HepG2 (cell line): ENCODE results near the gene LDLRAP1. TPM values are rescaled to one million over a fixed set of nuclear protein-coding genes. Genes with fewer than 3 reads are reported as not detected.

ENCODE experiments used
- DNMT1 ChIP-seq: sonication (generic); formaldehyde crosslinking; IDR thresholded peaks from 2 replicates; pipeline ENCODE4 v1.5.1; 2020; ENCODE audit warnings: mild to moderate bottlenecking, missing genetic modification reagents
- EHMT2 ChIP-seq: fragments of 200-600 bp; sonication (generic); IDR thresholded peaks from 2 replicates; pipeline ENCODE4 v1.7.0; 2017; ENCODE audit warnings: antibody characterized with exemption, low read depth, low read length, borderline replicate concordance
- FOSL2 ChIP-seq: sonication (generic); formaldehyde crosslinking; IDR thresholded peaks from 2 replicates; pipeline ENCODE4 v1.4.0; 2020; ENCODE audit warnings: missing genetic modification reagents
- FOXP1 ChIP-seq, 2 experiments: fragments of 450-650 bp in 1 of 2; IDR thresholded peaks; 2 replicates each; pipeline ENCODE4 v1.6.1; 2017 to 2018; ENCODE audit warnings: antibody characterized with exemption in 1 of 2
- GABPA ChIP-seq, 2 experiments: IDR thresholded peaks; 2 replicates each; pipeline ENCODE4 v1.6.1; 2011 to 2016; ENCODE audit warnings: low read depth in 2 of 2, low read length in 1 of 2, missing biosample characterization in 1 of 2, missing genetic modification characterization in 1 of 2
- HMG20A ChIP-seq: IDR thresholded peaks from 2 replicates; pipeline ENCODE4 v1.6.1; 2016; ENCODE audit warnings: borderline replicate concordance
- HMG20B ChIP-seq: conservative IDR thresholded peaks from 2 replicates; pipeline ENCODE4 v1.6.1; 2016; ENCODE audit warnings: missing genetic modification reagents, missing compliant biosample characterization
- HOXA7 ChIP-seq: sonication (generic); formaldehyde crosslinking; IDR thresholded peaks from 2 replicates; pipeline ENCODE4 v1.8.1; 2022; ENCODE audit warnings: mild to moderate bottlenecking, missing genetic modification reagents, moderate library complexity
- NFKB2 ChIP-seq: sonication (generic); formaldehyde crosslinking; IDR thresholded peaks from 2 replicates; pipeline ENCODE4 v1.4.0; 2020; ENCODE audit warnings: missing genetic modification reagents, borderline replicate concordance
- NR2F6 ChIP-seq, 2 experiments: IDR thresholded peaks; 2 replicates each; pipeline ENCODE4 v1.6.1; 2016; ENCODE audit warnings: antibody characterized with exemption in 1 of 2, mild to moderate bottlenecking in 1 of 2
- POLR2G ChIP-seq: fragments of 200-400 bp; formaldehyde crosslinking; IDR thresholded peaks from 2 replicates; pipeline ENCODE4 v1.6.1; 2018; ENCODE audit warnings: mild to moderate bottlenecking, low read depth, low read length, moderate library complexity
- SAP130 ChIP-seq: IDR thresholded peaks from 2 replicates; pipeline ENCODE4 v1.6.1; 2016; ENCODE audit warnings: low read depth
- TEAD3 ChIP-seq: optimal IDR thresholded peaks from 2 replicates; pipeline ENCODE3; 2016; ENCODE audit warnings: borderline replicate concordance
- ZBTB20 ChIP-seq: sonication (generic); formaldehyde crosslinking; IDR thresholded peaks from 2 replicates; pipeline ENCODE4 v1.8.1; 2023; ENCODE audit warnings: missing genetic modification reagents, low read depth, mild to moderate bottlenecking, borderline replicate concordance
- ZNF234 ChIP-seq: sonication (generic); formaldehyde crosslinking; conservative IDR thresholded peaks from 2 replicates; pipeline ENCODE4 v1.5.1; 2020; ENCODE audit warnings: mild to moderate bottlenecking, missing genetic modification reagents
- ZNF33A ChIP-seq: sonication (generic); formaldehyde crosslinking; IDR thresholded peaks from 2 replicates; pipeline ENCODE4 v1.5.1; 2020; ENCODE audit warnings: missing genetic modification reagents, mild to moderate bottlenecking, moderate library complexity, borderline replicate concordance
- polyA plus RNA-seq, 8 experiments: library from polyadenylated mRNA; depleted of rRNA in 3 of 8; stranded (reverse) in 7 of 8; unstranded in 1 of 8; fragments of >200 nt; fragmentation: Illumina TruSeq in 4 of 8; extraction: Trizol in 4 of 8; gene quantifications; 2 replicates each; pipeline versions ENCODE4 v1.2.1 to v1.2.3, GENCODE V29; 2011 to 2016; ENCODE audit warnings: low read depth in 4 of 8, missing spikeins in 1 of 8, mixed read lengths in 1 of 8; ENCODE audit not compliant: insufficient read depth in 1 of 8
- total RNA-seq, 5 experiments: library from RNA; depleted of rRNA; stranded (reverse); fragments of >200 nt; fragmentation: Illumina TruSeq; extraction: Trizol; gene quantifications; 2 replicates each; pipeline ENCODE4 v1.2.3, GENCODE V29; 2016; ENCODE audit warnings: low read depth in 1 of 5
- TF ChIP-seq, protein P1 (sequence below): sonication (generic); formaldehyde crosslinking; IDR thresholded peaks from 2 replicates; pipeline ENCODE4 v1.4.0; 2020; ENCODE audit warnings: missing genetic modification reagents
- TF ChIP-seq, protein P2 (sequence below): IDR thresholded peaks from 2 replicates; pipeline ENCODE4 v1.6.1; 2016; ENCODE audit warnings: low read depth, missing genetic modification reagents, missing compliant biosample characterization

Gene LDLRAP1
- total and polyA plus RNA-seq, 2 of the 13 experiments (the other 11 are each of a cell fraction or from before 2014, with no cell fraction given), result 7.2 to 12.1 TPM

DNA sequence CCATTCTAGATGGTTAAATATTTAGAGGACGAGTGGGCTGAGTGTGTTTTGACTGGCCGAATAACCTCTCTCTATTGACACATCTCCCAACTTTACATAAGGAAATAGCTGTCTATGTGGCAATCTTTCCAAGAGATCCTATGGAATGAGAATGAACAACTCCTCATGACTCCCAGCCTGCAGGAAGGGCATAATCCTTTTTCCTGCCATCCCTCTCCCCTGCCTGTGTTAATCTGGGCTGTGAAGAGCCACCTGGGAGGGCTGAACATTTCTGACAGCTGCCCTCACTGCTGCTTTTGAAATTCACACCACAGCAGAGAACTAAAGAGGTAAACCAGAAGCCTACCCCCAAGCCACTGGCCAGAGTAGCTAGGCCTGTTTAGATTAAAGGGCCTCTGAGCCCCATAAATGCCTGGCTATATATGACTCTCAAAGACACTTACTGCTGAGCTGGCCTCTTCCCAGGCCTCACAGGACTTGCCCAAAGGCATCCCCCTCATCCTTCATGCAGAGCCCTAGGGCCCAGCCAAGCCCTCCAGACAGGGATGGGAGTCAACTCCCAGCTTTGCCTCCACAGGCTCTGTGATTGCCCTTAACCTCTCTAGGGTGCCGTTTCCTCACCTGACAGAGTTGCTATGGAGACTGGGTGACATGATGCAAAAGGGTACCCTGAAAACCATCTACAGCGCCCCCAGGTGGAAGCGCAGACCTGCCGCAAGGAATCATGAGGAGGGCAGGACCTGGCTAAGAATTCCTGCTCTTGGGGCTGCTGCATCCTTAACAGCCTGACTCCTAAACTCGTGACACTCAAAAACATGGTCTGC is 42.0 kb upstream of the LDLRAP1 start (continued):
- no peak for TF ChIP-seq FOXP1 (IDR thresholded peaks at IDR 0.05)
- peak; percentile 23; the same call in 1 of the 2 replicates for TF ChIP-seq FOXP1 (CRISPR knock-in tag; IDR thresholded peaks at IDR 0.05)
- TF ChIP-seq POLR2G, result no peak
- TF ChIP-seq TEAD3, result peak; percentile 81
- TF ChIP-seq, protein P1, sequence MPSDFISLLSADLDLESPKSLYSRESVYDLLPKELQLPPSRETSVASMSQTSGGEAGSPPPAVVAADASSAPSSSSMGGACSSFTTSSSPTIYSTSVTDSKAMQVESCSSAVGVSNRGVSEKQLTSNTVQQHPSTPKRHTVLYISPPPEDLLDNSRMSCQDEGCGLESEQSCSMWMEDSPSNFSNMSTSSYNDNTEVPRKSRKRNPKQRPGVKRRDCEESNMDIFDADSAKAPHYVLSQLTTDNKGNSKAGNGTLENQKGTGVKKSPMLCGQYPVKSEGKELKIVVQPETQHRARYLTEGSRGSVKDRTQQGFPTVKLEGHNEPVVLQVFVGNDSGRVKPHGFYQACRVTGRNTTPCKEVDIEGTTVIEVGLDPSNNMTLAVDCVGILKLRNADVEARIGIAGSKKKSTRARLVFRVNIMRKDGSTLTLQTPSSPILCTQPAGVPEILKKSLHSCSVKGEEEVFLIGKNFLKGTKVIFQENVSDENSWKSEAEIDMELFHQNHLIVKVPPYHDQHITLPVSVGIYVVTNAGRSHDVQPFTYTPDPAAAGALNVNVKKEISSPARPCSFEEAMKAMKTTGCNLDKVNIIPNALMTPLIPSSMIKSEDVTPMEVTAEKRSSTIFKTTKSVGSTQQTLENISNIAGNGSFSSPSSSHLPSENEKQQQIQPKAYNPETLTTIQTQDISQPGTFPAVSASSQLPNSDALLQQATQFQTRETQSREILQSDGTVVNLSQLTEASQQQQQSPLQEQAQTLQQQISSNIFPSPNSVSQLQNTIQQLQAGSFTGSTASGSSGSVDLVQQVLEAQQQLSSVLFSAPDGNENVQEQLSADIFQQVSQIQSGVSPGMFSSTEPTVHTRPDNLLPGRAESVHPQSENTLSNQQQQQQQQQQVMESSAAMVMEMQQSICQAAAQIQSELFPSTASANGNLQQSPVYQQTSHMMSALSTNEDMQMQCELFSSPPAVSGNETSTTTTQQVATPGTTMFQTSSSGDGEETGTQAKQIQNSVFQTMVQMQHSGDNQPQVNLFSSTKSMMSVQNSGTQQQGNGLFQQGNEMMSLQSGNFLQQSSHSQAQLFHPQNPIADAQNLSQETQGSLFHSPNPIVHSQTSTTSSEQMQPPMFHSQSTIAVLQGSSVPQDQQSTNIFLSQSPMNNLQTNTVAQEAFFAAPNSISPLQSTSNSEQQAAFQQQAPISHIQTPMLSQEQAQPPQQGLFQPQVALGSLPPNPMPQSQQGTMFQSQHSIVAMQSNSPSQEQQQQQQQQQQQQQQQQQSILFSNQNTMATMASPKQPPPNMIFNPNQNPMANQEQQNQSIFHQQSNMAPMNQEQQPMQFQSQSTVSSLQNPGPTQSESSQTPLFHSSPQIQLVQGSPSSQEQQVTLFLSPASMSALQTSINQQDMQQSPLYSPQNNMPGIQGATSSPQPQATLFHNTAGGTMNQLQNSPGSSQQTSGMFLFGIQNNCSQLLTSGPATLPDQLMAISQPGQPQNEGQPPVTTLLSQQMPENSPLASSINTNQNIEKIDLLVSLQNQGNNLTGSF (CRISPR knock-in tag), result no peak
- no peak for TF ChIP-seq EHMT2
- TF ChIP-seq SAP130, result peak; percentile 66
- no peak for TF ChIP-seq ZNF234 (CRISPR knock-in tag)
- peak; percentile 60; the same call in 1 of the 2 replicates for TF ChIP-seq ZBTB20 (CRISPR knock-in tag)
- no peak for TF ChIP-seq DNMT1 (CRISPR knock-in tag)
- no peak for TF ChIP-seq NFKB2 (CRISPR knock-in tag)
- TF ChIP-seq ZNF33A (CRISPR knock-in tag), result no peak
- TF ChIP-seq FOSL2 (CRISPR knock-in tag), result peak; percentile 10; the same call in 1 of the 2 replicates
- TF ChIP-seq, protein P2, sequence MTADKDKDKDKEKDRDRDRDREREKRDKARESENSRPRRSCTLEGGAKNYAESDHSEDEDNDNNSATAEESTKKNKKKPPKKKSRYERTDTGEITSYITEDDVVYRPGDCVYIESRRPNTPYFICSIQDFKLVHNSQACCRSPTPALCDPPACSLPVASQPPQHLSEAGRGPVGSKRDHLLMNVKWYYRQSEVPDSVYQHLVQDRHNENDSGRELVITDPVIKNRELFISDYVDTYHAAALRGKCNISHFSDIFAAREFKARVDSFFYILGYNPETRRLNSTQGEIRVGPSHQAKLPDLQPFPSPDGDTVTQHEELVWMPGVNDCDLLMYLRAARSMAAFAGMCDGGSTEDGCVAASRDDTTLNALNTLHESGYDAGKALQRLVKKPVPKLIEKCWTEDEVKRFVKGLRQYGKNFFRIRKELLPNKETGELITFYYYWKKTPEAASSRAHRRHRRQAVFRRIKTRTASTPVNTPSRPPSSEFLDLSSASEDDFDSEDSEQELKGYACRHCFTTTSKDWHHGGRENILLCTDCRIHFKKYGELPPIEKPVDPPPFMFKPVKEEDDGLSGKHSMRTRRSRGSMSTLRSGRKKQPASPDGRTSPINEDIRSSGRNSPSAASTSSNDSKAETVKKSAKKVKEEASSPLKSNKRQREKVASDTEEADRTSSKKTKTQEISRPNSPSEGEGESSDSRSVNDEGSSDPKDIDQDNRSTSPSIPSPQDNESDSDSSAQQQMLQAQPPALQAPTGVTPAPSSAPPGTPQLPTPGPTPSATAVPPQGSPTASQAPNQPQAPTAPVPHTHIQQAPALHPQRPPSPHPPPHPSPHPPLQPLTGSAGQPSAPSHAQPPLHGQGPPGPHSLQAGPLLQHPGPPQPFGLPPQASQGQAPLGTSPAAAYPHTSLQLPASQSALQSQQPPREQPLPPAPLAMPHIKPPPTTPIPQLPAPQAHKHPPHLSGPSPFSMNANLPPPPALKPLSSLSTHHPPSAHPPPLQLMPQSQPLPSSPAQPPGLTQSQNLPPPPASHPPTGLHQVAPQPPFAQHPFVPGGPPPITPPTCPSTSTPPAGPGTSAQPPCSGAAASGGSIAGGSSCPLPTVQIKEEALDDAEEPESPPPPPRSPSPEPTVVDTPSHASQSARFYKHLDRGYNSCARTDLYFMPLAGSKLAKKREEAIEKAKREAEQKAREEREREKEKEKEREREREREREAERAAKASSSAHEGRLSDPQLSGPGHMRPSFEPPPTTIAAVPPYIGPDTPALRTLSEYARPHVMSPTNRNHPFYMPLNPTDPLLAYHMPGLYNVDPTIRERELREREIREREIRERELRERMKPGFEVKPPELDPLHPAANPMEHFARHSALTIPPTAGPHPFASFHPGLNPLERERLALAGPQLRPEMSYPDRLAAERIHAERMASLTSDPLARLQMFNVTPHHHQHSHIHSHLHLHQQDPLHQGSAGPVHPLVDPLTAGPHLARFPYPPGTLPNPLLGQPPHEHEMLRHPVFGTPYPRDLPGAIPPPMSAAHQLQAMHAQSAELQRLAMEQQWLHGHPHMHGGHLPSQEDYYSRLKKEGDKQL, result 0 out of 2 replicates have a peak, but pooled peaks have one; percentile 38
- peak; percentile 54; the same call in 1 of the 2 replicates for TF ChIP-seq HMG20A (CRISPR knock-in tag)
- no peak for TF ChIP-seq HOXA7 (CRISPR knock-in tag)
- no peak for TF ChIP-seq HMG20B (CRISPR knock-in tag)
- no peak for TF ChIP-seq GABPA (IDR thresholded peaks at IDR 0.05; ENCODE audit: low read depth, low read length)
- 0 out of 2 replicates have a peak, but pooled peaks have one; percentile 10 for TF ChIP-seq GABPA (CRISPR knock-in tag; IDR thresholded peaks at IDR 0.05; ENCODE audit: low read depth)
- TF ChIP-seq NR2F6 (IDR thresholded peaks at IDR 0.05), result no peak
- peak; percentile 37; the same call in 1 of the 2 replicates for TF ChIP-seq NR2F6 (CRISPR knock-in tag; IDR thresholded peaks at IDR 0.05)
